Liver (tissue), 9 donors: ENCODE measurements around the gene NXPE1. TPM values are rescaled to one million over a fixed set of nuclear protein-coding genes. Genes with fewer than 3 reads are reported as not detected.

Experiments used
- DNase-seq: peaks from one replicate; pipeline ENCODE4 v3.0.0-alpha.2; 2017; ENCODE audit warnings: low spot score
- H3K27ac ChIP-seq, 2 donors: one replicate each; pipeline ENCODE4 v1.7.0; 2013; ENCODE audit warnings: inconsistent platforms in 2 of 2, low read length in 2 of 2, control low read depth in 1 of 2, low read depth in 1 of 2, mild to moderate bottlenecking in 1 of 2
- H3K27me3 ChIP-seq, 4 donors: one replicate each; pipeline versions ENCODE4 v1.6.1 to v1.7.0; 2013; ENCODE audit warnings: low read length in 3 of 4, inconsistent platforms in 1 of 4, mild to moderate bottlenecking in 1 of 4, moderate library complexity in 1 of 4; ENCODE audit not compliant: control insufficient read depth in 4 of 4, insufficient read depth in 4 of 4
- H3K36me3 ChIP-seq, 4 donors: one replicate each; pipeline versions ENCODE4 v1.6.1 to v1.7.0; 2013; ENCODE audit warnings: low read length in 3 of 4, mild to moderate bottlenecking in 3 of 4, low read depth in 1 of 4, moderate library complexity in 1 of 4; ENCODE audit not compliant: control insufficient read depth in 4 of 4, insufficient read depth in 3 of 4
- H3K4me1 ChIP-seq, 4 donors: one replicate each; pipeline versions ENCODE4 v1.6.1 to v1.7.0; 2013; ENCODE audit warnings: low read length in 3 of 4, mild to moderate bottlenecking in 3 of 4, moderate library complexity in 1 of 4; ENCODE audit not compliant: control insufficient read depth in 4 of 4, insufficient read depth in 4 of 4
- H3K4me3 ChIP-seq, 3 donors: one replicate each; pipeline versions ENCODE4 v1.6.1 to v1.7.0; 2013; ENCODE audit warnings: low read length in 3 of 3, control low read depth in 1 of 3, low read depth in 1 of 3, mild to moderate bottlenecking in 1 of 3
- H3K9ac ChIP-seq, 2 donors: one replicate each; pipeline ENCODE4 v1.7.0; 2013; ENCODE audit warnings: low read length in 2 of 2, mild to moderate bottlenecking in 2 of 2, moderate library complexity in 2 of 2, control low read depth in 1 of 2, low read depth in 1 of 2
- H3K9me3 ChIP-seq, 4 donors: one replicate each; pipeline versions ENCODE4 v1.6.1 to v1.7.0; 2013; ENCODE audit warnings: low read length in 3 of 4; ENCODE audit not compliant: control insufficient read depth in 4 of 4
- EGR1 ChIP-seq, 2 donors: IDR thresholded peaks; 2 replicates each; pipeline ENCODE4 v1.6.1; 2016 to 2018; ENCODE audit warnings: antibody characterized with exemption in 2 of 2, low read depth in 2 of 2
- FOXA1 ChIP-seq: IDR thresholded peaks from 2 replicates; pipeline ENCODE4 v1.6.1; 2016; ENCODE audit warnings: antibody characterized with exemption
- FOXA2 ChIP-seq: IDR thresholded peaks from 2 replicates; pipeline ENCODE4 v1.6.1; 2016; ENCODE audit warnings: antibody characterized with exemption
- GABPA ChIP-seq, 2 donors: IDR thresholded peaks in 1 of 2; conservative IDR thresholded peaks in 1 of 2; 2 replicates each; pipeline ENCODE4 v1.6.1; 2016; ENCODE audit warnings: antibody characterized with exemption in 2 of 2, mild to moderate bottlenecking in 1 of 2, moderate library complexity in 1 of 2
- HNF4A ChIP-seq, 2 donors: conservative IDR thresholded peaks; 2 replicates each; pipeline ENCODE4 v1.6.1; 2016; ENCODE audit warnings: antibody characterized with exemption in 2 of 2, mild to moderate bottlenecking in 2 of 2
- HNF4G ChIP-seq: IDR thresholded peaks from 2 replicates; pipeline ENCODE4 v1.6.1; 2016; ENCODE audit warnings: antibody characterized with exemption
- JUND ChIP-seq, 2 donors: IDR thresholded peaks; 2 replicates each; pipeline ENCODE4 v1.6.1; 2016; ENCODE audit warnings: antibody characterized with exemption in 2 of 2
- NR2F2 ChIP-seq: IDR thresholded peaks from 2 replicates; pipeline ENCODE4 v1.6.1; 2016; ENCODE audit warnings: antibody characterized with exemption
- RAD21 ChIP-seq, 2 donors: IDR thresholded peaks; 2 replicates each; pipeline ENCODE4 v1.6.1; 2016; ENCODE audit warnings: antibody characterized with exemption in 2 of 2, mild to moderate bottlenecking in 2 of 2
- RXRA ChIP-seq, 2 donors: IDR thresholded peaks; 2 replicates each; pipeline ENCODE4 v1.6.1; 2017 to 2018; ENCODE audit warnings: antibody characterized with exemption in 2 of 2, mild to moderate bottlenecking in 1 of 2
- SP1 ChIP-seq: IDR thresholded peaks from 2 replicates; pipeline ENCODE4 v1.6.1; 2018; ENCODE audit warnings: antibody characterized with exemption, mild to moderate bottlenecking
- TAF1 ChIP-seq: conservative IDR thresholded peaks from 2 replicates; pipeline ENCODE4 v1.6.1; 2016; ENCODE audit warnings: antibody characterized with exemption, mild to moderate bottlenecking
- YY1 ChIP-seq: IDR thresholded peaks from 2 replicates; pipeline ENCODE4 v1.6.1; 2016; ENCODE audit warnings: antibody characterized with exemption, mild to moderate bottlenecking
- WGBS: extraction: QIAGEN DNeasy Blood & Tissue Kit; methylation state at CpG from one replicate; pipeline ENCODE4 v1.1.7; 2013; 5-methylcytosine and 5-hydroxymethylcytosine counted together
- polyA plus RNA-seq, 2 donors: library from polyadenylated mRNA; stranded (reverse) in 1 of 2; unstranded in 1 of 2; fragments of 200-250 nt in 1 of 2; fragments of >200 nt in 1 of 2; fragmentation: Nextera tagmentation in 1 of 2; extraction: Ambion mirVana in 1 of 2; gene quantifications; one replicate each; pipeline versions ENCODE4 v1.2.1 to v1.2.3, GENCODE V29; 2013 to 2015
- total RNA-seq, 2 donors: library from RNA; depleted of rRNA; stranded (reverse); fragments of >200 nt; gene quantifications; one replicate each; pipeline ENCODE4 v1.2.3, GENCODE V29; 2014
- TF ChIP-seq, protein P1 (sequence below): IDR thresholded peaks from 2 replicates; pipeline ENCODE4 v1.6.1; 2016; ENCODE audit warnings: antibody characterized with exemption
- TF ChIP-seq, protein P2 (sequence below): IDR thresholded peaks from 2 replicates; pipeline ENCODE4 v1.6.1; 2016; ENCODE audit warnings: antibody characterized with exemption
- TF ChIP-seq, protein P3 (sequence below): IDR thresholded peaks from 2 replicates; pipeline ENCODE4 v1.6.1; 2016; ENCODE audit warnings: antibody characterized with exemption
- TF ChIP-seq, protein P4 (sequence below): IDR thresholded peaks from 2 replicates; pipeline ENCODE4 v1.6.1; 2016; ENCODE audit warnings: antibody characterized with exemption, mild to moderate bottlenecking
- TF ChIP-seq, protein P5 (sequence below): fragments of 150-350 bp; IDR thresholded peaks from 2 replicates; pipeline ENCODE4 v1.5.1; 2017; ENCODE audit warnings: improper control_type of control experiment, low read depth, low read length; ENCODE audit not compliant: missing input control
- donor health status: healthy.
- donor health status: healthy.
- donor health status: healthy.
- donor health status: healthy.
- donor health status: healthy.

NXPE1 gene
- total and polyA plus RNA-seq, 4 donors: not detected

DNA sequence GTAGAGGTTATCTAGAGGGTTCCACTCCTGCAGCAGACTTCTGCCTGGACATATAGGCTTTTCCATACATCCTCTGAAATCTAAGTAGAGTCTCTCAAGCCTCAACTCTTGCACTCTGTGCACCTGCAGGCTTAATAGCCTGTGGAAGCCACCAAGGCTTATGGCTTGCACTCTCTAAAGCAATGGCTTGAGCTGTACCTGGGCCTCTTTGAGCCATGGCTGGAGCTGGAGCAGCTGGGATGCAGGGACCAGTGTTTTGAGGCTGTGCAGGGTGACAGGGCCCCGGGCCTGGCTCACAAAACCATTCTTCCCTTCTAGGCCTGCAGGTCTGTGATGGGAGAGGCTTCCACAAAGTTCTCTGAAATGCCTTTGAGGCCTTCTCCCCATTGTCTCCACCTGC, 38.8 kb upstream of the NXPE1 start:
- Histone ChIP-seq H3K4me1 (no peaks in the 10 kb centered on the region), H3K27me3 (no peaks in the 10 kb centered on the region), H3K4me3 (no peak overlapping the region), H3K27ac (no peak overlapping the region), H3K9ac (no peak overlapping the region), H3K9me3 (no peaks in the 10 kb centered on the region), H3K36me3 (no peaks in the 10 kb centered on the region)
- TF ChIP-seq, protein P1, sequence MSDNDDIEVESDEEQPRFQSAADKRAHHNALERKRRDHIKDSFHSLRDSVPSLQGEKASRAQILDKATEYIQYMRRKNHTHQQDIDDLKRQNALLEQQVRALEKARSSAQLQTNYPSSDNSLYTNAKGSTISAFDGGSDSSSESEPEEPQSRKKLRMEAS: no peak
- TF ChIP-seq FOXA2 (no peak), YY1 (no peak), TAF1 (no peak)
- WGBS: 74% methylated on average over 1 of the region's 1 CpG
- DNase-seq: peak; percentile 9

DNA sequence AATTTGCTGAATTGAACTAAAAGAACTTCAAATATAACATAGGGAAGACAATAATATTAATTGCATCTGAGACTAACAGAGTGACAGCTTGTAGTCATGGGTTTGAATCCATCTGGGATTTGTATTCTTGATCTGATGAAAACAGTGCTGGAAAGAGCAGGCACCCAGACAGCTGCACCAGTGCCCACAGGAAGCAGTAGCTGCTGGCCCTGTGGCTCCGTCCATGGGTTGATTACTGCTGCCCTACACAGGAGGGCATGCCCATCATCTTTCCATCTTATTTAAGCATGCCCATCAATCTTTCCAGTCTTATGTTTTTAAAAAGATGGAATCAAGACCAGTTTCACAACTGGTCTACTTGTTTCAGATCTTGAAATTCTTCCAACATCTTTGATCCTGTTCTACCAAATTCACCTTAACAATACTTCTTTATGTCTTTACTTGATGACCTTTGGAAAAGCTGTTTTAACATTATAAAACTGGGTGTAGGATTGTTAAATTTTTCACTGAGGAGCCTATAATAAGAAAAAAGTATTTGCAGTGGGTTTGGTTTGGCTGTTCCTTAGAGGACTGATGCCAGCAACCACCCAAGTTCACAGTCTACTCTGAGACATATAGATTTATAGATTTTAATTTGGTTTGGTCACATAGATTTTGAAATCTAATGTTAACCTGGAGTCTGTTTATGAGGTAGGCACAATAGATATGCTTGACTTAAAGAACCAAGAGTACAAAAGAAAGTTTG, 36.7 kb upstream of the NXPE1 start:
- Histone ChIP-seq H3K4me3 (no peak overlapping the region), H3K36me3 (no peaks in the 10 kb centered on the region), H3K27me3 (no peaks in the 10 kb centered on the region), H3K4me1 (no peaks in the 10 kb centered on the region), H3K27ac (no peak overlapping the region), H3K9me3 (peaks cover 0 to 3% (median 0%) of the 10 kb centered on the region in 4 donors), H3K9ac (no peak overlapping the region)
- WGBS: 59% methylated on average over 1 of the region's 1 CpG
- DNase-seq: no peak
- no peak for TF ChIP-seq SP1
- TF ChIP-seq NR2F2: no peak
- no peak for TF ChIP-seq HNF4G
- TF ChIP-seq, protein P2, sequence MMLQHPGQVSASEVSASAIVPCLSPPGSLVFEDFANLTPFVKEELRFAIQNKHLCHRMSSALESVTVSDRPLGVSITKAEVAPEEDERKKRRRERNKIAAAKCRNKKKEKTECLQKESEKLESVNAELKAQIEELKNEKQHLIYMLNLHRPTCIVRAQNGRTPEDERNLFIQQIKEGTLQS: no peak
- TF ChIP-seq YY1: no peak
- TF ChIP-seq RXRA (IDR thresholded peaks at IDR 0.05): no peak
- no peak for TF ChIP-seq FOXA1
- TF ChIP-seq, protein P3, sequence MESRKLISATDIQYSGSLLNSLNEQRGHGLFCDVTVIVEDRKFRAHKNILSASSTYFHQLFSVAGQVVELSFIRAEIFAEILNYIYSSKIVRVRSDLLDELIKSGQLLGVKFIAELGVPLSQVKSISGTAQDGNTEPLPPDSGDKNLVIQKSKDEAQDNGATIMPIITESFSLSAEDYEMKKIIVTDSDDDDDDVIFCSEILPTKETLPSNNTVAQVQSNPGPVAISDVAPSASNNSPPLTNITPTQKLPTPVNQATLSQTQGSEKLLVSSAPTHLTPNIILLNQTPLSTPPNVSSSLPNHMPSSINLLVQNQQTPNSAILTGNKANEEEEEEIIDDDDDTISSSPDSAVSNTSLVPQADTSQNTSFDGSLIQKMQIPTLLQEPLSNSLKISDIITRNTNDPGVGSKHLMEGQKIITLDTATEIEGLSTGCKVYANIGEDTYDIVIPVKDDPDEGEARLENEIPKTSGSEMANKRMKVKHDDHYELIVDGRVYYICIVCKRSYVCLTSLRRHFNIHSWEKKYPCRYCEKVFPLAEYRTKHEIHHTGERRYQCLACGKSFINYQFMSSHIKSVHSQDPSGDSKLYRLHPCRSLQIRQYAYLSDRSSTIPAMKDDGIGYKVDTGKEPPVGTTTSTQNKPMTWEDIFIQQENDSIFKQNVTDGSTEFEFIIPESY: no peak
- TF ChIP-seq HNF4A (conservative IDR thresholded peaks at IDR 0.05): no peak
- no peak for TF ChIP-seq GABPA (IDR thresholded peaks at IDR 0.05 in 1 of 2, conservative IDR thresholded peaks at IDR 0.05 in 1 of 2)
- TF ChIP-seq, protein P4, sequence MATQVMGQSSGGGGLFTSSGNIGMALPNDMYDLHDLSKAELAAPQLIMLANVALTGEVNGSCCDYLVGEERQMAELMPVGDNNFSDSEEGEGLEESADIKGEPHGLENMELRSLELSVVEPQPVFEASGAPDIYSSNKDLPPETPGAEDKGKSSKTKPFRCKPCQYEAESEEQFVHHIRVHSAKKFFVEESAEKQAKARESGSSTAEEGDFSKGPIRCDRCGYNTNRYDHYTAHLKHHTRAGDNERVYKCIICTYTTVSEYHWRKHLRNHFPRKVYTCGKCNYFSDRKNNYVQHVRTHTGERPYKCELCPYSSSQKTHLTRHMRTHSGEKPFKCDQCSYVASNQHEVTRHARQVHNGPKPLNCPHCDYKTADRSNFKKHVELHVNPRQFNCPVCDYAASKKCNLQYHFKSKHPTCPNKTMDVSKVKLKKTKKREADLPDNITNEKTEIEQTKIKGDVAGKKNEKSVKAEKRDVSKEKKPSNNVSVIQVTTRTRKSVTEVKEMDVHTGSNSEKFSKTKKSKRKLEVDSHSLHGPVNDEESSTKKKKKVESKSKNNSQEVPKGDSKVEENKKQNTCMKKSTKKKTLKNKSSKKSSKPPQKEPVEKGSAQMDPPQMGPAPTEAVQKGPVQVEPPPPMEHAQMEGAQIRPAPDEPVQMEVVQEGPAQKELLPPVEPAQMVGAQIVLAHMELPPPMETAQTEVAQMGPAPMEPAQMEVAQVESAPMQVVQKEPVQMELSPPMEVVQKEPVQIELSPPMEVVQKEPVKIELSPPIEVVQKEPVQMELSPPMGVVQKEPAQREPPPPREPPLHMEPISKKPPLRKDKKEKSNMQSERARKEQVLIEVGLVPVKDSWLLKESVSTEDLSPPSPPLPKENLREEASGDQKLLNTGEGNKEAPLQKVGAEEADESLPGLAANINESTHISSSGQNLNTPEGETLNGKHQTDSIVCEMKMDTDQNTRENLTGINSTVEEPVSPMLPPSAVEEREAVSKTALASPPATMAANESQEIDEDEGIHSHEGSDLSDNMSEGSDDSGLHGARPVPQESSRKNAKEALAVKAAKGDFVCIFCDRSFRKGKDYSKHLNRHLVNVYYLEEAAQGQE: no peak
- TF ChIP-seq, protein P5, sequence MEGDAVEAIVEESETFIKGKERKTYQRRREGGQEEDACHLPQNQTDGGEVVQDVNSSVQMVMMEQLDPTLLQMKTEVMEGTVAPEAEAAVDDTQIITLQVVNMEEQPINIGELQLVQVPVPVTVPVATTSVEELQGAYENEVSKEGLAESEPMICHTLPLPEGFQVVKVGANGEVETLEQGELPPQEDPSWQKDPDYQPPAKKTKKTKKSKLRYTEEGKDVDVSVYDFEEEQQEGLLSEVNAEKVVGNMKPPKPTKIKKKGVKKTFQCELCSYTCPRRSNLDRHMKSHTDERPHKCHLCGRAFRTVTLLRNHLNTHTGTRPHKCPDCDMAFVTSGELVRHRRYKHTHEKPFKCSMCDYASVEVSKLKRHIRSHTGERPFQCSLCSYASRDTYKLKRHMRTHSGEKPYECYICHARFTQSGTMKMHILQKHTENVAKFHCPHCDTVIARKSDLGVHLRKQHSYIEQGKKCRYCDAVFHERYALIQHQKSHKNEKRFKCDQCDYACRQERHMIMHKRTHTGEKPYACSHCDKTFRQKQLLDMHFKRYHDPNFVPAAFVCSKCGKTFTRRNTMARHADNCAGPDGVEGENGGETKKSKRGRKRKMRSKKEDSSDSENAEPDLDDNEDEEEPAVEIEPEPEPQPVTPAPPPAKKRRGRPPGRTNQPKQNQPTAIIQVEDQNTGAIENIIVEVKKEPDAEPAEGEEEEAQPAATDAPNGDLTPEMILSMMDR: no peak
- no peak for TF ChIP-seq TAF1
- no peak for TF ChIP-seq RAD21 (IDR thresholded peaks at IDR 0.05)
- TF ChIP-seq JUND (IDR thresholded peaks at IDR 0.05): no peak
- TF ChIP-seq, protein P1: no peak
- no peak for TF ChIP-seq FOXA2
- no peak for TF ChIP-seq EGR1 (IDR thresholded peaks at IDR 0.05; ENCODE audit: low read depth in 2 of 2)
